Activated T-helper 1 cell treated with anti-CD3 and anti-CD28 coated beads, Interleukin-12 subunit alpha, Interleukin-12 subunit beta, Interleukin-2, Interleukin-4 antibody, amounts not matched to agents 30 ng/mL and 10 ng/mL and 1 ng/mL, durations not matched to agents 14 hours and 24 hours and 36 hours (primary cell): Measurements from ENCODE around the gene VSTM2A. TPM values are rescaled to one million over a fixed set of nuclear protein-coding genes. Genes with fewer than 3 reads are reported as not detected.
"Not testable (repeated sequence)": the region's sequence is repeated elsewhere in the genome, so short reads cannot be mapped to it uniquely, and the experiment has no call there.

Source experiments
- DNase-seq: peaks from one replicate; pipeline ENCODE4 v3.0.0; 2021; ENCODE audit warnings: low spot score
- H3K27ac Mint-ChIP-seq: one replicate; pipeline ENCODE4 v1.8.0; 2021; ENCODE audit warnings: mild to moderate bottlenecking, mixed read lengths
- H3K27me3 Mint-ChIP-seq: one replicate; pipeline ENCODE4 v1.8.0; 2022; ENCODE audit warnings: mild to moderate bottlenecking, moderate library complexity, mixed read lengths; ENCODE audit not compliant: insufficient read depth
- H3K36me3 Mint-ChIP-seq: one replicate; pipeline ENCODE4 v1.8.0; 2021; ENCODE audit warnings: low read depth, mixed read lengths
- H3K4me1 Mint-ChIP-seq: one replicate; pipeline ENCODE4 v1.8.0; 2021; ENCODE audit warnings: low read depth, mixed read lengths
- H3K4me3 Mint-ChIP-seq: one replicate; pipeline ENCODE4 v1.8.0; 2021; ENCODE audit warnings: mild to moderate bottlenecking, moderate library complexity, mixed read lengths
- H3K9me3 Mint-ChIP-seq: one replicate; pipeline ENCODE4 v1.8.0; 2021; ENCODE audit warnings: mixed read lengths
- intact Hi-C: fragments of 100-400 bp; cut with micrococcal nuclease; formaldehyde crosslinking; loops from one replicate; pipeline ENCODE4 v1.15.1; 2024
- total RNA-seq: library from RNA; stranded (reverse); gene quantifications from 2 replicates; pipeline ENCODE4 v1.2.3, GENCODE V29; 2022

VSTM2A gene, protein sequence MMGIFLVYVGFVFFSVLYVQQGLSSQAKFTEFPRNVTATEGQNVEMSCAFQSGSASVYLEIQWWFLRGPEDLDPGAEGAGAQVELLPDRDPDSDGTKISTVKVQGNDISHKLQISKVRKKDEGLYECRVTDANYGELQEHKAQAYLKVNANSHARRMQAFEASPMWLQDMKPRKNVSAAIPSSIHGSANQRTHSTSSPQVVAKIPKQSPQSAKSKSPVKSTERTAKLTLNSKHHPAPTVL
- not detected in 2 replicates for total RNA-seq

GRCh38 chr7:54541669-54542625 is at the start of gene VSTM2A:
Gene VSTM2A (plus strand): TSS chr7:54542375. CDS start chr7:54542731, 356 bp downstream.
- Mint-ChIP-seq H3K9me3 (peaks cover 5% of the 10 kb centered on the region), H3K4me1 (no peaks in the 10 kb centered on the region), H3K4me3 (no peak within 1 kb of the TSS), H3K36me3 (no peaks in the 10 kb centered on the region), H3K27ac (no peak within 1 kb of the TSS), H3K27me3 (peaks cover 31% of the 10 kb centered on the region)
- no peak for DNase-seq
- intact Hi-C loops: no loop called here

- intact Hi-C loops, H3K4me1 Mint-ChIP-seq: not testable (repeated sequence)
- H3K9me3 Mint-ChIP-seq: peaks cover 17% of the 10 kb centered on the region
Observed at GRCh38 chr7:54504531-54504930, 37.6 kb upstream of the VSTM2A start.

GRCh38 chr7:54529568-54529967 is 12.6 kb upstream of the VSTM2A start:
- H3K9me3 Mint-ChIP-seq: peaks cover 15% of the 10 kb centered on the region
- no peak for DNase-seq
- no peak overlapping the region for H3K4me3 Mint-ChIP-seq
- no peaks in the 10 kb centered on the region for H3K27me3 Mint-ChIP-seq
- no peak overlapping the region for H3K27ac Mint-ChIP-seq
- intact Hi-C loops: no loop called here
- no peaks in the 10 kb centered on the region for H3K4me1 Mint-ChIP-seq
- H3K36me3 Mint-ChIP-seq: no peaks in the 10 kb centered on the region

More at GRCh38 chr7:54504531-54504930, 37.6 kb upstream of the VSTM2A start:
- H3K36me3 Mint-ChIP-seq, H3K27me3 Mint-ChIP-seq, DNase-seq, H3K27ac Mint-ChIP-seq, H3K4me3 Mint-ChIP-seq: not testable (repeated sequence)

DNA sequence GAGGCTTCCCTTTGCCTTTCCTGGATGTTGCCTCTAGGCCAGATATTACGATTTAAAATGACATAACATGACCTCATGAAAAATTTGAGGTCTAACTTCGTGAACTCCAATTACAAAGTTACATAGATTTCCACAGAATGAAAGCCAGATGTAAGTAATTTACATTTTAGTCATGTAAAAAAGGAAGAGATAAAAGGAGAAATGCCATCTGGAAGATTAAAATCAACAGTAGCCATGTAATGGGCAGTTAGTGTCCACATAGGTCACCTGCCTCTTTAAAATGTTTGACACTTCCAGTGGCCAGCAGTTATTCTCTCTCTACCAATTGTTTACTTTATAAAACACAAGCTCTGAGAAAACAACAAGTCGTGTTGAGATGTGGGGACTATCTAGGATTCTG is 4.1 kb upstream of the VSTM2A start:
- Mint-ChIP-seq H3K27me3 (peaks cover 12% of the 10 kb centered on the region), H3K36me3 (no peaks in the 10 kb centered on the region)

DNA sequence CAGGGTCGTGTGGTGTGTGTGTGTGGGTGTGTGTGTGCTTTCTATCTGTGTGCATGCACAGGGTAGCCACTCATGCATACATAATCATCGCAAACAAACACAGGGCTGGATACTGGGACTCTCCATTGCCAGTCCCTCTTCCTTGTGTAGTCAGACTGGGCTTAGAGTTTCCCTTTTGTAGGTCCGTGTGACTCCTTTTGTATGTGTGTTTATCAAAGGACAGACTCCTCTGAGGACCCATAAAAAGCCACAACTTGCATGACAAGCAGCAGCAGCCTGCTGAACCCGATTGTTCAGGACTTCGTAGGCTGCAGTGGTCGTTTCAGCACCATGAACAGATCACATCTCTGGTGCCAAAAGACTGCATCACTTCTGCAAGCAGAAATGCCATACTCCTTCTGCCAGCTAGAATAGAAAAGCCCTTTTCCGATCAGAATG is 895 bp downstream of the VSTM2A start:
- peaks cover 36% of the 10 kb centered on the region for H3K27me3 Mint-ChIP-seq
- H3K9me3 Mint-ChIP-seq: peaks cover 4% of the 10 kb centered on the region
- no peaks in the 10 kb centered on the region for H3K36me3 Mint-ChIP-seq
- no peak for DNase-seq
- H3K4me3 Mint-ChIP-seq: no peak overlapping the region
- intact Hi-C loops: no loop called here
- H3K4me1 Mint-ChIP-seq: no peaks in the 10 kb centered on the region
- no peak overlapping the region for H3K27ac Mint-ChIP-seq

More for the DNA sequence above, 4.1 kb upstream of the VSTM2A start:
- Mint-ChIP-seq H3K27ac (no peak overlapping the region), H3K4me1 (no peaks in the 10 kb centered on the region), H3K4me3 (no peak overlapping the region), H3K9me3 (peaks cover 11% of the 10 kb centered on the region)
- DNase-seq: no peak
- intact Hi-C loops: no loop called here

DNA sequence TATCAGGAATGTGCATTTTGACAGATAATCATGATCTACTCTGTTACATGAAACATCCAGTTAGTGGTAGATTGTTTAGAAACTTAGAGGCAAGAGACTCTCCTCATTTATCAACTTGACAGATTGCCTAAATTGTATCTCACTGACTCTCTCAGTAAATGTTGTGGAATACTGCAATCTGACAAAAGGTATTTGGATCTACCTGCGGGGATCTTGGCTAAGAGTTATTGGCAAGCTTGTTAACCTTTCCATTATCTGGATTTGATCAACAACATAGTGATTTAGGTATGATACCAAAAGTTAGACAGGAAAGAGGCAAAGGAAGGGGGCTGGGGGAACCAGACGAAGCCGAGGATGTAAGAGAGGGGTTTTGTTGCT is 2.0 kb downstream of the VSTM2A start:
- Mint-ChIP-seq H3K9me3 (peaks cover 4% of the 10 kb centered on the region), H3K4me1 (no peaks in the 10 kb centered on the region), H3K27ac (no peak overlapping the region), H3K4me3 (no peak overlapping the region), H3K27me3 (peaks cover 38% of the 10 kb centered on the region), H3K36me3 (no peaks in the 10 kb centered on the region)
- DNase-seq: no peak
- intact Hi-C loops: no loop called here

- Mint-ChIP-seq H3K4me3 (no peak overlapping the region), H3K9me3 (peaks cover 4% of the 10 kb centered on the region), H3K27ac (no peak overlapping the region), H3K4me1 (no peaks in the 10 kb centered on the region), H3K27me3 (peaks cover 38% of the 10 kb centered on the region), H3K36me3 (no peaks in the 10 kb centered on the region)
- DNase-seq: no peak
- intact Hi-C loops: no loop called here
Observed at GRCh38 chr7:54544527-54545240, 2.5 kb downstream of the VSTM2A start.

GRCh38 chr7:54545241-54545563 is 3.0 kb downstream of the VSTM2A start:
- no peak overlapping the region for H3K4me3 Mint-ChIP-seq
- peaks cover 4% of the 10 kb centered on the region for H3K9me3 Mint-ChIP-seq
- no peaks in the 10 kb centered on the region for H3K4me1 Mint-ChIP-seq
- intact Hi-C loops: no loop called here
- no peak overlapping the region for H3K27ac Mint-ChIP-seq
- H3K27me3 Mint-ChIP-seq: peaks cover 38% of the 10 kb centered on the region
- H3K36me3 Mint-ChIP-seq: no peaks in the 10 kb centered on the region
- DNase-seq: no peak

GRCh38 chr7:54546081-54546985 is 4.2 kb downstream of the VSTM2A start:
- Mint-ChIP-seq H3K4me3 (no peak overlapping the region), H3K36me3 (no peaks in the 10 kb centered on the region), H3K27me3 (peaks cover 36% of the 10 kb centered on the region), H3K4me1 (no peaks in the 10 kb centered on the region), H3K27ac (no peak overlapping the region), H3K9me3 (peaks cover 4% of the 10 kb centered on the region)
- DNase-seq: no peak
- intact Hi-C loops: no loop called here

DNA sequence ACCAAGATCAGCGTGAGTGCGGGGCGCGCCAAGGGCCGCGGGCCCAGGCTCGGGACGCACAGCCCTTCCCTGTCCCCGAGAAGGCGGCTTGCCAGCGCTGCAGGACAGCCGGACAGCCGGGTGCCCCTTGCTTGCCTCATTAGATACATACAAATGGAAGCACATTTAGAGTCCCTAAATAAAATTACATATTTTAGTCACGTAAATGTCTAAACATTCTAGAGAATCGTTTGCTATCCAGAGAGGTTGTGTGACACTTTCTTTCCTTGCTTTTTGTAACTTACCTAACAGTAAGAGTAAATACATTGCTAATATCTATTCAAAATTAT is 4.8 kb downstream of the VSTM2A start:
- intact Hi-C loops: no loop called here
- Mint-ChIP-seq H3K36me3 (no peaks in the 10 kb centered on the region), H3K27ac (no peak overlapping the region), H3K27me3 (peaks cover 30% of the 10 kb centered on the region), H3K4me1 (no peaks in the 10 kb centered on the region), H3K9me3 (peaks cover 4% of the 10 kb centered on the region), H3K4me3 (no peak overlapping the region)
- DNase-seq: no peak

DNA sequence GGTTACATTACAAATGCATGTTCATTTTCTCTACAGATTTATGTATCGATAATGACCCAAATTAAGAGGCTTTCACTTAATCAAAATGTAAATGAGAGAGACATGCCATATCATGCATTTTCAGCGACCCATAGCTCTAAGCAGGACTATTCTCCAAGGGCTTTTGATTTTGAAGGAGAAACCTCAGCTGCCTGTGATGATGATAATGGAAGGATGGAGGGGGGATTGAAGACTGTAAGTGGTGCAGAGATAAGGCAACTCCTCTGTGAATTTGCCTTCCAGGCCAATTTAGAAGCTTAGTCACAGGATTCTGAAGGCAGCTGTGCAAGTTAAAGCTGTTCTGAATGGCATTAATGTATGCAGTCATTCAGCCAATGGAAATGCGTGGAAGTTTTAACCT is 8.3 kb downstream of the VSTM2A start:
- Mint-ChIP-seq H3K36me3 (no peaks in the 10 kb centered on the region), H3K27me3 (peaks cover 13% of the 10 kb centered on the region), H3K9me3 (no peaks in the 10 kb centered on the region), H3K4me1 (no peaks in the 10 kb centered on the region), H3K4me3 (no peak overlapping the region), H3K27ac (no peak overlapping the region)
- intact Hi-C loops: no loop called here
- DNase-seq: no peak

DNA sequence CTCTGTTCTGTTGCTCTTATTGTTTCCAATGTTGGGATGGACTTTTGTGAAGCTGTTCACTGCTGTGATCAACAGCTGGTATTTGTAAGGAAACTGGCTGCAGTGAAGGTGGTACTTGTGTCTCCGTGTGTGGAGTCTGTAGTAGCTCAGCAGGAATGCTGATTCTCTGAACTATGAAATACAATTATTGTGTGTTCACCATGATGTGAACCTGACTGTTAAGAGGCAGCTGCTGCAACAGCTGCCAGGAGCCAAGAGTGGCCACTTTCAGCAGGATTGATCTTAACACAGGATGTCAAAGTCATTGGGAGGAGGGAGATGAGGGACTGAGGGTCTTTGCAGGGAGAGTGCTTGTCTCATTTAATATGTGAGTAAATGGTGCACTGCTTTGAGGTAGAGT is 13.9 kb downstream of the VSTM2A start:
- no peak overlapping the region for H3K27ac Mint-ChIP-seq
- H3K4me1 Mint-ChIP-seq: no peaks in the 10 kb centered on the region
- H3K27me3 Mint-ChIP-seq: no peaks in the 10 kb centered on the region
- intact Hi-C loops: no loop called here
- H3K9me3 Mint-ChIP-seq: no peaks in the 10 kb centered on the region
- no peak for DNase-seq
- H3K36me3 Mint-ChIP-seq: no peaks in the 10 kb centered on the region
- H3K4me3 Mint-ChIP-seq: no peak overlapping the region
